Measurements from ENCODE around the gene ADK.
"Not testable (repeated sequence)": the region's sequence is repeated elsewhere in the genome, so short reads cannot be mapped to it uniquely, and the experiment has no call there.

ADK gene

GRCh38 chr10:74575191-74575720 is 424.2 kb downstream of the ADK start:
- DNase-seq = no peak

GRCh38 chr10:74575912-74576311 is 424.9 kb downstream of the ADK start:
- DNase-seq = no peak

- no peak for DNase-seq
These were observed 425.6 kb downstream of the ADK start for GRCh38 chr10:74576586-74576985.

GRCh38 chr10:74580438-74580837 is 429.4 kb downstream of the ADK start:
- not testable (repeated sequence) for DNase-seq

- no peak for DNase-seq
These were observed 431.5 kb downstream of the ADK start for GRCh38 chr10:74582566-74582965.

GRCh38 chr10:74585231-74586087 is 434.4 kb downstream of the ADK start:
- DNase-seq = peak; percentile 68

GRCh38 chr10:74586088-74586585 is 435.1 kb downstream of the ADK start:
- peak; percentile 39 for DNase-seq

GRCh38 chr10:74587109-74587854 is 436.3 kb downstream of the ADK start:
- no peak for DNase-seq

- peak; percentile 81 for DNase-seq
These were observed 438.2 kb downstream of the ADK start for GRCh38 chr10:74589226-74589673.

GRCh38 chr10:74589851-74590250 is 438.8 kb downstream of the ADK start:
- DNase-seq = no peak

GRCh38 chr10:74593470-74593869 is 442.4 kb downstream of the ADK start:
- no peak for DNase-seq

GRCh38 chr10:74596713-74597112 is 445.7 kb downstream of the ADK start:
- DNase-seq = no peak

GRCh38 chr10:74598891-74599566 is 448.0 kb downstream of the ADK start:
- DNase-seq = no peak

GRCh38 chr10:74599672-74600071 is 448.7 kb downstream of the ADK start:
- no peak for DNase-seq

GRCh38 chr10:74600170-74600569 is 449.1 kb downstream of the ADK start:
- no peak for DNase-seq

GRCh38 chr10:74602576-74602975 is 451.6 kb downstream of the ADK start:
- DNase-seq = no peak

GRCh38 chr10:74610299-74610698 is 459.3 kb downstream of the ADK start:
- no peak for DNase-seq

- no peak for DNase-seq
These were observed 461.2 kb downstream of the ADK start for GRCh38 chr10:74612195-74612594.

GRCh38 chr10:74620626-74621025 is 469.6 kb downstream of the ADK start:
- DNase-seq = no peak

GRCh38 chr10:74623786-74624185 is 472.8 kb downstream of the ADK start:
- DNase-seq = no peak

- DNase-seq = no peak
These were observed 473.5 kb downstream of the ADK start for GRCh38 chr10:74624501-74624900.

- DNase-seq = no peak
These were observed 477.1 kb downstream of the ADK start for GRCh38 chr10:74628136-74628535.

- DNase-seq = no peak
These were observed 484.0 kb downstream of the ADK start for GRCh38 chr10:74634995-74635536.
